ENCODE data around the gene JAKMIP1.

Gene JAKMIP1

GRCh38 chr4:6177587-6178197, 22.7 kb downstream of the JAKMIP1 start:
- no peak for DNase-seq

DNA sequence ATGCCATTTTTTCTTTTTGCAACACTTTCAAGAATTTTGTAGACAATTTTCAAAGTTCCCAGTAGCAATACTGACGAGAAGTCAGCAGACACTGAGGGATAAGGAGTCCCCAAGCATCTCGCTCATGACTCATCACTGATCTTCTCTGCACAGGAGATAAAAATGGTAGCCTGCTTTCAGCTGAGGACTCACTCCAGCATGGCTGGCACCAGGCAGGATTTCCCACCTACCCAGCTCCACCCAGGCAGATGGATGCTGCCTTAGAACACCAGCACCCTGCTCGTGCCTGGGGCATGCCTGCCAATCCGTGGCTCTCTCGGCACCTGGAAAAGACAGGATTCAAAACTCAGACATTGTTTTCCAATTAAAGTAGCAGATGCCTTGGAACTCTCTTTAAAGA, 24.9 kb downstream of the JAKMIP1 start:
- DNase-seq: no peak

DNA sequence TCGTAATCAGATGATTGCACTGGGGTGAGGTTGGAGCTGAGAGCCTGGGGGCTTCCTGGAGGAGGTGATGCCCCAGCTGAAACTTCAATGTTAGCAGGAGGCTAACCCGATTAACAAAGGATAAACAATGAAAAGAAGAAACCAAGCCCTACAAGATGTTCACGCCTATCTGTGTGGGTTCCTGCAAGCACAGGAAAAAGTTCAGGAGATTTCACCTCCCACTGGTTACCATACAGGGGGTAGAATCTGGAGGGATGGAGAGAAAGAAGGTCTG, 27.5 kb downstream of the JAKMIP1 start:
- no peak for DNase-seq

DNA sequence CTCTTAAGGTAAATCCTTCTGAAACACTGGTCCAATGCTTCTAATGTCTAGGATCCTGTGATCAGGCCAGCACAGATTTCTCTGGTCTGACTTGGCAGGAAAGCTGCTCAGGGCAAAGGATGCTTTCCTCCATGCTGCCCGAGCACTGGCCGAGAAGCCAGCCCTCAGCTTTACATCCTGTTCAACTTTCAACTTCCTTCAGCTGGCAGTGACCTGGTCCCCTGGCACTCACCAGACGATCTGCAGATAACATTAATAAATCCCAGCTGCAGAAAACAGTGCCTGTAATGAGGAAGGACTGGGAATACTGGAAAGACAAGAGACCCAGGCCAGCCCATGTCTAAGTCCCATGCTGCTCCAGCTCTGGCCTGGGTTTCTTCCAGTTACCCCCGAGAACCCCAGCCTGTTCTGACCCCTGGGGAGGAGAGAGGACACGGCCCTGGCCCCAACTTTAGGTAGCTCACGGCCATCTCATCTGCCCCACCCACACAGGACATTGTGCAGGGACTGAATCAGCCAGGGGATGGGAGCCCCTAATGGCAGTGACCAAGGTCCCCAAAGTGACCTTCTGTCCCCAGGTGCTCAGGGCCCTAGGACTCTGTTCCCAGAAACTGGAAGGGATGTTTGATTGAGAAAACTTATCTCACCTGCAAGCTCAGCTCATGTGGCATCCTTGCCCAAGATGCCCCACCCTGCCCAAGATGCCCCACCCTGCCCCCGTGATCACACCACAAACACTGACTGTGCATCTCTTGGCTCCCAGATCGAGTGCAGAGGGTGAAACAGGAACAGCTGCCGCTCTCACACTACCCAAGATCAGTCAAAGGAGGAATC, 28.0 kb downstream of the JAKMIP1 start:
- DNase-seq: no peak

GRCh38 chr4:6169239-6169638, 31.1 kb downstream of the JAKMIP1 start:
- DNase-seq: no peak

DNA sequence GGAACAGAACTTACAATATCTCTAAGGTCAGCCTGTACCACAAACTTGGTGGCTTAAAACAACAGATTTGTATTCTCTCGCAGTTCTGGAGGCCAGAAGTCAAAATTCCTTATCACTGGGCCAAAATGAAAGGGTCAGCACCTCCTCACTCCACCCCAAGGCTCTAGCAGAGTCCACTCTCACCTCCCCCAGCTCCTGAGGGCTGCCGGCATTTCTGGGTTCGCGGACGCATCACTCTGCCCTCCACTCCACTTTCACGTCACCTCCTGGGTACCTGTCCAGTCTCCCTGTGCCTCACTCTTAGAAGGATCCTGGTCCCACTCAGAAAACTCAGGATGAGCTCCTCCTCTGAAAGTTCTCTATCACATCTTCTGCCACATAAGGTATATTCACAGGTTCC, 34.6 kb downstream of the JAKMIP1 start:
- no peak for DNase-seq

DNA sequence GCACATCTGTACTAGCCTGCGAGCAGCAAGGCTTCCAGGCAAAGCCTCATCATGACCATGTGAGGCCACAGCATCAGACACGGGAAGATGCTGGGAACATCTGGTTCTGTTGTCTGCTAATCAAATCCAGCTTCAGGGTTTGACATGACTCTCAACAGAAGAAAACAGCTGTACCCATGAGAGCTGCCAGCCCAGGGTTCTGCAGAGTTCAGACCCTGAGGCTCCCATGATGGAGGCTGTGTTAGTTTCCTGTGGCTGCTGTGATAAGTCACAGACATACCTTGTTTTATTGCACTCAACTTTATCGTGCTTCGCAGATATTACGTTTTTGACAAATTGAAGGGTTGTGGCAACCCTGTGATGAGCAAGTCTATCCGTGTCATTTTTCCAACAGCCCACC, 37.5 kb downstream of the JAKMIP1 start:
- no peak for DNase-seq

DNA sequence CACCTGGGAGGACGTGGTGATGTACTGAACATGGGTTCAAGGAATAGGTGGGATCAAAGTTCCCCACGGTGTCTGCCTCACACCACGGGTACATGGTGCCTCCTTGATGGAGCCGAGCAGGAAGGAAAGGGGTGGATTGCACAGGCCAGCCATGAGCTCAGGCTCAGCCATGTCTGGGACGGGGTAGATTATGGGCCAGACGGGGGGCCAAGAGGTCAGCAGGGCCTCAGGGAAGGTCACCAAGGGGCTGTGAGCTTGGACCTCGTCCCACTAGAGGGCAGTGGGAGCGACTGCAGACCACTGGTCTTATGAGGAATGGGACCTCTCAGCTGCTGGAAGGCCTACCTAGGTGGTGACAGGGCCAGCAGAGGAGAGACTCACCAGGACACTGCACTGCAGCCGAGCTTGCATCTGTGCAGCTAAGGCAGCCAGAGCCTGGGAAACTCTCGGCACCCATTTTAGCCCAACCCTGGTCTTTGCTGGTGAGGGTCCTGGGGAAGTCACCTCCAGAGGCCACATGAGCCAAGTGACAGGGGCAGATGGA, 38.4 kb downstream of the JAKMIP1 start:
- no peak for DNase-seq

DNA sequence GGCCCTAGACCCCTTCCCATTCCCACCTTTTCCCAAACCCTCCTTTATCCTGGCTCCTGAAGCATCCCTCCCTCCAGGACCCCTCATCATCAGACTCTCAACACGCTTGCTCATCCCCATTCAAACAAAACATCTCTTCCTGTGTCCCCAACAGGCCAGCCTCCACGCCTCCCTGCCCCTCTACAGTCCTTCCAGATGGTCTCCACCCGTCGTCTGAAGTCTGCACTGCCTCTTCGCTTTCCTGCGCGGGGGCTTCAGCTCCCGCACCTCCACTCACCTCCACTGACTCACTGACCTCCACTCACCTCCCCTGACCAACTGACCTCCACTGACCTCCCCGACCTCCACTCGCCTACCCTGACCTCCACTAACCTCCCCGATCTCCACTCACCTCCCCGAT, 39.8 kb downstream of the JAKMIP1 start:
- DNase-seq: no peak

DNA sequence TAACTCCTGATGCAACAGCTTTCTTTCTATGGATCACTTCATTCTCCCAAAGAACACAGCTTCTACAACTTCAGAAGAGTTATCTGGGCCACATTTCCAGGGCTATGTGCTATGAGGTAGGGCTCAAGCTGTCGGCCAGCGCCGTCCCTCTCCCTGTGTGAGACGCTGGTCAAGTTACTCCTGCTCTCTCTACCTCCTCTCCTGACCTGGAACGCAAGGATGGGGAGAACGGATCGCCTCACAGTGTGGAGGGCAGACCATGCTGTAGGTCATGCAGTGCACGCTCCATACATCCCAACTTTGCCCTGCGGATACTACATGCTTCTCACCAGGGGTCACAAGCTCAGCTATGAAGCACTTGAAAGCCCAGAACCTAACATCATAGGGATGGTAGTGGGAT, 42.4 kb downstream of the JAKMIP1 start:
- no peak for DNase-seq

- DNase-seq: no peak
Observed at GRCh38 chr4:6155996-6156750, 44.2 kb downstream of the JAKMIP1 start.

DNA sequence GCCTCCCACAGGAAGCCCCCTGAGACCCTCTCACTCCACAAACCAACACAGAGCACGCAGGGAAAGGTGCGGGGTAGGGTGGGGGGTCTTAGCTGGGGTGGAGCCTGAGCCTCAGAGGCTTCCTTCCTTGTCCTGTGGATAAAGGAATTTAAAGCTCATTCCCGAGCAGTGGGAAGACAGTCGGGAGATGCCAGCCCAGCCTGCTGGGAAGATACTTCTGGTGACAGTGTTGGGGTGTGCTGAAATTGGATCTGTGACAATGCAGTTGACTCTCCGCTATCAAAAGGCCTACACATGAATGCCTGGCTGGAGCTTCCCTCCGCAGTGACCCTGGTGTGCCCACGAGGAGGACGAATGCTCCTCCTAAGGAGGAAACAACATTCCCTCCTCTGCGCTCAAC, 45.5 kb downstream of the JAKMIP1 start:
- no peak for DNase-seq

DNA sequence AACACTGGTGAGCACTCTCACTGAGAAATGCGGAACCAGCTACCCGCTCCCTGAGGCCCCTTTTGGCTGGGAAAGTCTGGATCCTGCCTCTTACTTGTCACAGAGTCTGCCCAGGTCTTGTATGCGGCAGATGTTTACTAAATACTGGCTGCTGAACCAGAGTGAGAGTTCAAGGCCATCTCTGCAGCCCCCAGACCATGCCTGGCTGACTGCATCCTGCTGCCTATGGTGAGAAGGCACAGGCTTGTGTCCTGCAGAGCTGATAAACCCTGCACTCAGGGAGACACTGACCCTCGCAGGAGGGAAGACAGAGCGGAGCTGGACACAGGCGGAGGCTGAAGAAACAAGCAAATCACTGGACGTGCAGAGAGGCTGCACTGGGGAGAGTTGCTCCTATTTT, 46.5 kb downstream of the JAKMIP1 start:
- no peak for DNase-seq

DNA sequence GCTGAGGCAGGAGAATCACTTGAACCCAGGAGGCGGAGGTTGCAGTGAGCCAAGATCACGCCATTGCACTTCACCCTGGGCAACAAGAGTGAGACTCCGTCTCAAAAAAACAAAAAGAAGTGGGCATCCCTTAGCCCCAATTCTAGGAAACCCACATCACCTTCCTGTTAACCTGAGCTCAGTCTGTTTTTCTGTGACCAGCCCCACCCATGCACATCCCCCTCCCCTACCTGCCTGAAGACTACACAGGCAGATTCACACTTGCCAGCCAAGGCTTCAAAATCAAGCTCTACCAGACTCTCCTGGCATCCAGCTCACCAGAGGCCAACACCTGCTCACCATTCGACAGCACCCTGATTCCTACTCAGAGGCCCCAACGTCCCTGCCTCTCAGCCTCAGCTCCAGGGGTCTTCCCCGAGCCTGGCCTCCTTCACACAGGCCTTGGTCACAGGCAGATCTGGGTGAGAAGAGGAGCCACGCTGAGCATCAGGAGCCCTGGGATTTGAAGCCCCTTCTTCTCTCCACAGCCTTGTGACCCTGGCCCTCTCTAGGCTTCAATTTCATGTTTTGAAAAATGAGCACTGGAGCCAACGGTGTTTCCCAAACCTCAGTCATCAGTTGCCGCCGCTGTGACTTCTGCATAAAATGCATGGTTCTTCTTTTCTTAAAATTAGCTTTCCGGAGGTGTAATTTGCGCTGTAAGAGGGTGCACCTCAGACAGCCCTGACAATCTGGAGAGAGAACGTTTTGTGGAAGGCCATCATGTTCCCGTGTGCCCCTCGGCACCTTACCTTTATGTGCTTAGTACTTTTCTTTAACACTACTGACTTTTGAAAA, 47.3 kb downstream of the JAKMIP1 start:
- DNase-seq: no peak

GRCh38 chr4:6150046-6150735, 50.2 kb downstream of the JAKMIP1 start:
- DNase-seq: no peak

DNA sequence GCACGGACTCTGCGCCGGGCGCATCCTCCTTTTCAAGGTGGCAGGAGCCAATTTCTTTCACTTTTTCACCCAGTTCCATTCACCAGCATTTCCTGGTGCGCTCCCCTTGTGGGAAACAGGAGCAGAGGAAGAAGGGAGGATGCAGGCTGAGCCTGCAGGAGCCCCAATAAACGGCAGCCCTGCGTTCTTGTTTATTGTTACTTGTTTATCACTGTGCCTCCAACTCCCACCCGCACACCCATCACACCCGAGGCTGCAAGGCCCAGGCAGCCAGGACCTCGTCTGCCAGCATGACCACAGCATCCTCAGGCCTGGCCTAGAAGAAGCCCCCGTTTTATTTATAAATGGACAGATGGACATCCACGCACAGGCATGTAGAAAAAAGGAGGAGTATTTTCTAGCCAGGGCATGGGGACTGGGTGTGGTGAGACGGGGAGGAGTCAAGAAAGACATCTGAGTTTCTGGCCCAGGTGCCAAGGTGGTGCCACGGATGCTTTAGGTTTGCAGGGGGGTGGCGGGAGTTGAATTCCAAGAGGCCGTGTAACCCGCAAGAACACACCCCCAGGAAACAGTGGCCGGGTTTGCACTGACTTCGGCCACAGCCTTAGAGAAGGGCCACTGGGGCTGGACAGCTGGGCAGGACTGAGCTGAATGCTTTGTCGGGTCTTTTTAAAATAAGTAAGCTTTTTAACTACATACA, 51.7 kb downstream of the JAKMIP1 start:
- no peak for DNase-seq

DNA sequence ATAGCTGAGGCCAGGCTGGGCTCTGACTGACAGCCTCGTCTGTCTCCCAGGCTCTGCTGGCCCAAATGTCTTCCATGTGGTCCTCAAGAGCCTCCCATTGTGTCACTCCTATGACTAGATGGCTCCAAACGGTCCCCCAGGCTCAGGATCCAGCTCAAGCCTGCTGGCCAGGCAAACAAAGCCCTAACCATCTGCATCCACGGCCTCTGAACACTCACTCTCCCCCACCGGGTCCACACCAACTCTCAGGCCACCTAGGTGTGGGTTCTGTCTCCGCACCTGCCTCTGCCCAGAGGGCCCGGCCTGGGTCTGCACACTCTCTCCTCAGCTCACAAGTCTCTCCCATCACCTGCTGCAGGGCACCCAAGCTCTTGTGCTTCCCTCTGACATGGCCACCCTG, 52.9 kb downstream of the JAKMIP1 start:
- DNase-seq: no peak

- DNase-seq: no peak
Observed at GRCh38 chr4:6143603-6144181, 56.7 kb downstream of the JAKMIP1 start.

GRCh38 chr4:6142935-6143602, 57.3 kb downstream of the JAKMIP1 start:
- DNase-seq: no peak

DNA sequence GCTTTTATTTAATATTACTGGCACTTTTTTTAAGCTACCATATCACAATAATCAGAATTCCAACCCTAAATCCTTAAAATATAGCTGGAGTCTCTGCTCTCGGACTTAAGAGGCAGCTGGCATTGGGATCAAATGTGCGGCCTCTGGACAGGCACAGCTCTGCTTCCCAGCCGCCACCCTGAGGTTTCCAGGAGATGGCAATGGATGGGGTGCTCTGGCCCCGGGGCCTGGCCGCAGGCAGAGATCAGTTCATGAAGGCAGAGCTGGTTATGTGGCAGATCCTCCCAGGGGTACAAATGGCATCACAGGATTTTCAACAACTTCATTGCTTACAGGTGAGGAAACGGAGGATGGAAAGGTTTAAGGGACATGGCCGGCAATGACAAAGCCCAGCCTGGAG, 57.8 kb downstream of the JAKMIP1 start:
- DNase-seq: no peak

DNA sequence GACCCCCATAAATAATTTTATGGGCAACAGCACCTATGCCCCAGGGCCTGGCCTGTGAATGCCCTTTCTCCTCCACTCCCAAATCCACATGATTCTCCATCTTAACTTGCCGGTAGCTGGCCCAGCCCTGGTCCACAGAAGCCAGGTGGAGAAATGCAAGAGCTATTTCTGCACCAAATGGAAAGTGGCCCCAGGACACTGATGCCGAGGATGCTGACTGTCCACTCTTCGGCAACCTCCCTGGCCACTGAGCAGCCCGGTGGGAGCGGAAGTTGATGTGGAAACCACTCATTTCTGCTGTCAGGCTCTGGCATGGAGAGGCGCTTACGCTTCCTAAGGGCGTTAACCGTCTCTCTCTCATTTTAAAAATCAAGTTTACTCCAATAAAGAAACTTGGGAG, 58.8 kb downstream of the JAKMIP1 start:
- DNase-seq: no peak

All from GF-D8 (cell line).